ENCODE results near the gene POU3F2.
A peak's percentile ranks its signal among the peaks of the same experiment; 100 is the strongest.

The POU3F2 gene

DNA sequence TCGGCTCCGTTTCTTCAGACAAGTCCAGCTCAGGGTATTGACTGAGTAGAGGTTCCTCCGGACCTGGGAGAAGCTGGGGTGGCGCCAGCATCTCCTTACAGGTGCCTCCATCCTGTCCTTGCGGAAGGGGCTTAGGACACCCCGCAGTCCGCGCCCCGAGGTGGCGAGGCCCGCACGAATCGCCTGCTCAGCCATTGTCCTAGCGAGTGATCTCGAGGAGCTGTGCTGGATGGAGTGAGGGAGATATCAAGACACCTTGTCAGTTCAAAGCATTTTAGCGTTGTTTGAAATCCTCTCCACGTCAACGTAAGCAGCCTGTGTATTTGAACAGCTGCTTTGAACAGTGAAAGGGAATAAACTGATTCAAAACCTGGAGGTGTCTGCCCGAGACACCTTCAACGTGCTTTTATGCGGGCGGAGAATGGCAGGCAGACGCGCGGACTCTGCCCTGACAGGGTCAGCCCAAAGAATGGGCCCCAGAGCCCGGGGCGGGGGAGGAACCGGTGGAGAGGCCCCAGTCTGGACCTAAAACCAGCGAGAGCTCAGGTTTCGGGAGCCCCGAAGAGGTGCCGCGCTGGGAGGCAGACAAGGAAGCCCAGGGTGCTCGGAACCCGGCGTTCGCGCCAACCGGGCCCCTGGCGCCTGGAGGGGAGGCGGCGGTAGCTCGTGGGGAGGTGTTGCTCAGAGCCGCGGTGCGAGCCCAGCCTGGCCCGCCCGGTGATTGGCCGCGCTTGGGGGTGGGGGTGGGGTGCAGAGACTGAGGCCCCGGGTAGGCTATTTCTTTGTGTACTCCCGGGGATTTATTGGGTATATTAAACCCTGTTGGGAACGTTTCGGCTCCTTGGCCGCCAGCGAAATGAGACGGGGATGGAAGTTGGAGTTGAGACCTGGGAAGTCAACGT is 3.1 kb upstream of the POU3F2 start:
- DNase-seq: no peak

DNA sequence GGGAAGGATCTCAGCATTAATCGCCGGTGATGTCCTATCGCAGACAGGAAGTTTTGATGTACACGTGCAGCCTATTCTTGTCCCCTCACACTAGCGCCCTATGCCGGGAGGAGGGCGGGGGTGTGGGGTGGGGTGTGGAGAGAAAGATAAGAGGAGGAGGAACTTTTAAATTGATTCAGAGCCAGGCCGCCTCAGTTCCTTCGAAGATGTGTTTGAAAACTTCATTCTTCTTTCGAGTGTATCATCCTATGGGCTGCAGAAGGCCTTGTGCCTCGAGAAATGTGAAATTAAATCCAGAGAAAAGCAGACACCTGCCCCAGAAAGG is 2.5 kb upstream of the POU3F2 start:
- no peak for DNase-seq

DNA sequence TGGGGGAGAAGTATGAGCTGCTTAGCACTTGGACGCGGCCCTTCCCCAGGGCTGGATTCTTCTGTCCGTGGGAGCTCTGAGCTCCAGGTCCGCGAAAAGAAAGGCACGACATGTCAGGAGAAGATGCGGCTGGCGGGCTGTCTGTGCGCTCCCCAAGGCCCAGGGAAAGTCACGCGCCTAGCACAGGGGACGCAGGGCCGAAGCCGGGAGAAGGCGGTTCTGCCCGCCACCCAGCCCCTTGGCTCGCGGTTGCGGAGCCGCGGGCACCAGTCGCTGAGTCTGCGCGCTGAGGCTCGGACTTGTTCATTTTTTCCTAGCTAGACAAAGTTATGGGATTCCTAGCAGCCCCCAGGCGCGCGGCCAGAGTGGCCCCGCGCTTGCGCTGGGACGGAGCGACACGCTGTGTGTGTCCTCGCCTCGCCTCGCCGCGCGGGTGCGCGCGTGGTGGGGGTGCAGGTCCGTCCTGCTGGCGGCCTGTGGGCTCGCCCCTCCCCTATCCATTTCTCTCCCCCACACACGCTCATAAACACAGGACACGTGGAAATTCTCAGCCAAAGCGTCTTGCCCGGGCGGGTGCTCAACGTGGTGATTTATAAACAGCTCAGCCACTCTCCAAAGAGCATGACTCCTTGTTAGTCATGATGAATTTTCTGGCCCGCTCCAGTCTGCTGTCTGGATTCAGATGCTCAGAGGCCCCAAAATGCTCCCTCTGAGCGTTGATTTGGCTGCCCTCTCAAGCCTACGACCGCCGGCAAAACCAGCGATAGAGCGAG is 1.9 kb upstream of the POU3F2 start:
- DNase-seq: no peak

DNA sequence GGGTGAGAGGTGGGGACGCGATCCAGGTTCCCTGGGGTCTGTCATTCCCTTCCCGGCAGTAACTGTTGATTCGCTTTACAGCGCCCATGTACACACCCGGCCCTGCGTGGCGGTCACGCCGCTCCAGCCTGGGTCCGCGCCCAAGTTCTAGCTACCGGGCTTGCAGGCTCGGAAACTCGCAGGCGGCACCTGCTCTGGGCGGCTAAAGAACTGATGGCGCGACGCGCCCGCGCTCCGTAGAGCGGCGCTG is 1.4 kb upstream of the POU3F2 start:
- DNase-seq: no peak

DNA sequence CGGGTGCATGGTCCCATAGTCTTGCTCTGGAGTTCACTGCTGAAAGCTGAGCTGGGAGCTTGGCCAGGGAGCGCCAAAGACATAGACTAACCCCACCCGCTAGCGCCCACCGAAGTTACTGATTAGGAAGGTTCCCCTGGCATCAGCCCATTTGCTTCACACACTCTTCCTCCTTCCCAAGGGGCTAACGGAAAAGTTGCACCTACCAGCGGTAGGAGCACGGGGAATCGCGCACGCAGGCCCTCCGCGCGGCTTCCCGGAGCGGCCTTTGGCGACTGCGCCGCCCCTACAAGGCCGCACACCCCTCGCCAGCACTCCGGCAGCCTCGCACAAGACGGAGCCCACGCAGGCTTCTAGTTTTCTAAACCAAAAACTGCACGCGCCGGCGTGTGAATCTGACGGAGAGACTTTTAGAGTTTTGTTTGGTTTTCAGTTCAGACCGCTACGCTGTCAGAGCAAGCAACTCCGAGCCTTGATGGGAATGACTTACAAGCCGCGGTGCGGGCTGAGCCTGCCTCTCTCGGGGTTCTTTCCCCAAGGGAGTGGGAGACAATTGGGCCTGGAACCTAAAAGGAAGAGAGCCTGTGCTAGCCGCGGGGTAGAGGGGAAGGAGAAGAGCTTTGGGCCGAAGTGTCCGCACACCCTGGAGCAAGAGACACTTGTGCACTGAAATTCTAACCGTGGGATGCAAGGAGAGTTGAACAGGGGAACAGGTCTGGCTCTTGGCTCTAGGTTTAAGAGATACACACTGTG is 891 bp upstream of the POU3F2 start:
- DNase-seq: peak in 1 of 2 experiments; percentile 60

DNA sequence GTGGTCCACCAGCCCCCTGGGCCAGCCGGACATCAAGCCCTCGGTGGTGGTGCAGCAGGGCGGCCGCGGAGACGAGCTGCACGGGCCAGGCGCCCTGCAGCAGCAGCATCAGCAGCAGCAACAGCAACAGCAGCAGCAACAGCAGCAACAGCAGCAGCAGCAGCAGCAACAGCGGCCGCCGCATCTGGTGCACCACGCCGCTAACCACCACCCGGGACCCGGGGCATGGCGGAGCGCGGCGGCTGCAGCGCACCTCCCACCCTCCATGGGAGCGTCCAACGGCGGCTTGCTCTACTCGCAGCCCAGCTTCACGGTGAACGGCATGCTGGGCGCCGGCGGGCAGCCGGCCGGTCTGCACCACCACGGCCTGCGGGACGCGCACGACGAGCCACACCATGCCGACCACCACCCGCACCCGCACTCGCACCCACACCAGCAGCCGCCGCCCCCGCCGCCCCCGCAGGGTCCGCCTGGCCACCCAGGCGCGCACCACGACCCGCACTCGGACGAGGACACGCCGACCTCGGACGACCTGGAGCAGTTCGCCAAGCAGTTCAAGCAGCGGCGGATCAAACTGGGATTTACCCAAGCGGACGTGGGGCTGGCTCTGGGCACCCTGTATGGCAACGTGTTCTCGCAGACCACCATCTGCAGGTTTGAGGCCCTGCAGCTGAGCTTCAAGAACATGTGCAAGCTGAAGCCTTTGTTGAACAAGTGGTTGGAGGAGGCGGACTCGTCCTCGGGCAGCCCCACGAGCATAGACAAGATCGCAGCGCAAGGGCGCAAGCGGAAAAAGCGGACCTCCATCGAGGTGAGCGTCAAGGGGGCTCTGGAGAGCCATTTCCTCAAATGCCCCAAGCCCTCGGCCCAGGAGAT is 1.0 kb downstream of the POU3F2 start:
- peak in 1 of 2 experiments; percentile 33 for DNase-seq

DNA sequence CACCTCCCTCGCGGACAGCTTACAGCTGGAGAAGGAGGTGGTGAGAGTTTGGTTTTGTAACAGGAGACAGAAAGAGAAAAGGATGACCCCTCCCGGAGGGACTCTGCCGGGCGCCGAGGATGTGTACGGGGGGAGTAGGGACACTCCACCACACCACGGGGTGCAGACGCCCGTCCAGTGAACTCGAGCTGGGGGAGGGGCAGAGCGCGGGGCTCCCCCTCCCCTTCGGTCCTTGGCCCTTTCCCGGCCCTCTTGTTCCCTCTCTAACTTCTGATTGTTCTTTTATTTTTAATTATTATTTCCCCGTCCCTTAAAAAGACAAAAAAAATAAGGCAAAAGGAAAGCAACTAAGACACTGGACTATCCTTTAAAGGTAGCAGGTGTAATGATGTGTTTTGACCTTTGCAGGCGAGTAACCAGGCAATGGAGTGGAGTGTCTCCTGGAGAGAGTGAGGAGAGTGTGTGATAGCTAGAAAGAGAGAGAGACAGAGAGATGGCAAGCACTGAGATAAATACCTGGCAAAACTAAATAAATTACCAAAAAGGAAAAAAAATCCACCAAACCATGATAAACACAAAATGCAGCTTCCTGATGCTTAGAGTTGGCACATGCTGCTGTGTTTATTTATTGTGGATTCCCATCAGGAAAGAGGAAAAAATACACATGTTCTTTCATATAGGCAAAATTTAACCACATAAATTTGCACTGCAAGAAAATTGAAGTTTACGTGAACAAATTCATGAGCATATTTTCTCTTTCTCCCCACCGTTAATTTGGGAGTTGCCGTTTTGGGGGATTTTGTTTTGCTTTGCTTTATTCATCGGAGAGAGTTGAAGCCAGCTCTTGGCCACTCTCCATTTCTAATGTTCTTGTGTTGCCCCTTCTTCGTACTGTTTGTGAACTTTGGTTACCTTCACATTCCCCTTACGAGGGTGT is 1.9 kb downstream of the POU3F2 start:
- no peak for DNase-seq

DNA sequence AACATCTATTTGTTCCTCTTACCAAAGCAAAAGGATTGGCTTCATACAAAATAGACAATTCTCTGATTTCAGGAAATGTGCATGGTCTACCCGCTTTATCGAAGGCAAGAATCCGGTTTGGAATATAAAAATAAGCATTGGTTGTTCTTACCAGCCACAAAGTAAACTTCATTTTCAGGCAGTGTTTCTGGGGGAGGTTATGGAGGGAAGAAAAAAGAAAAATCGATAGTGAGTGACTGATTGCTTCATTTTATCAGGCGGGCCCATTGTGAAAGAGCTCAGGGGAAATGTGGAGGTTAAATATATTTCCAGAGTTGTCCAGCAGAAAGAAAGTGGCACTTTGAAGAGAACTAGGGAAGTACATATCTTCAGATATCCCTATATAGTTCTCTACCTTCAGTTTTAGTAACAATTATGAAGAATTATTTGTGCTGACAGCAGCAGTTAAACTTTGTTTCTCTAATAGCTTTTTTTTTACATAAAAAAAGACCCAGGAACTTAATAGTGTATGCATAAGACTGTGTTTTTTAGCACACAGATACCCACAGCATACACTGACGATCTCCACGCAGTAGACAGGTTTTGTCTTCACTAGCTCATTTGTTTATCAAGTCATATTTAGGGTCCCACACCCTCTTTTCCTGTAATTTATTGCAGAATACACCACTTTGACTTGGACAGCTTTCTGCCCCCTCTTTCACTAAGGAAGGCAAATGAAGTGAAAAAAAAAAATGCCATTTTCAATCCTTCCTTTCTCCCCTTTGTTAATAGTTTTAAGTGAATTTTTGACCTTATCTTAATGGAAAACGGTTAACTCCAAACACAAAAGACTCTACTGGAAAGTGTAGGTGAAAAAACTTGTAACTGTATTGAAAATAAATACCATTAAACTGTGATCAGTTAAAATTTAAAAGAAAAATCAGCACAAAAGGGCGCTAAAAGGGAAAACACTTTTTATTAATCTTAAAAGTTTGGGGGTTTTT is 2.9 kb downstream of the POU3F2 start:
- no peak for DNase-seq

DNA sequence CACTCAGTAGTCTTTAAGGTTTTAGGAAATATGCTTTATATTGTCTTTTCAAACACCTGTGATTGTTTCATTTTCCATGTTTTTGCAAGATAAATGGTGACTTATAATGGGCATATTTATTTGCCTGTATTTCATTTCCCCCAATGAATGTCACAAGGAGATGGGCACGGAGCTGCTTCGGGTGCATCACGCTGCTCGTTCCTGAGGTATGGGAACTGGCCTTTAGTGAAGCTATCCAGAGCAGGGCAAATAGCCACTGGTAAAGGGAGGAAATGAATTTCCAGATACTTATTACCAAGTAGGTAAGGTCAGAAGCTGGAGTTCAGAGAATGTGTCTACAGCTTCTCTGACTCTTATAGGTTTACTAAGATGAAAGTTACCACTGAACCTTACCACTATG is 3.7 kb downstream of the POU3F2 start:
- DNase-seq: no peak

DNA sequence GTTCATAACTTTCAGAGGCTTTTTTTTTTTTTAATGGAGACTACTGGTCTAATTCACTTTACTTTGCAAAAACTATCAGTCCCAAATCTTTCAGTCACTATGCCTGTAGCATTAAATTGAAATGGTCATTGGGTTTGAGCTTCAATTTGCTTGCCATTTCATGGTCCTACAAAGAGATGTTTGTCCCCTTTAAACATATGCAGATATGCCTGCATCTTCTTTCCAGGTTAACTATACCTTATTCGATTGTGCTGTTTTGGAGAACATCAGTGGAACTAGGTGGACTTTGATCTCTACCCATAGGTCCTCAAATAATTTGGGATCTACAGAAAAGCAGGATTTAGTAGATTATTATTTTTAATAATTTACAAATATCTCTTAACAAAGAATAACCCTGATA is 4.6 kb downstream of the POU3F2 start:
- no peak for DNase-seq

DNA sequence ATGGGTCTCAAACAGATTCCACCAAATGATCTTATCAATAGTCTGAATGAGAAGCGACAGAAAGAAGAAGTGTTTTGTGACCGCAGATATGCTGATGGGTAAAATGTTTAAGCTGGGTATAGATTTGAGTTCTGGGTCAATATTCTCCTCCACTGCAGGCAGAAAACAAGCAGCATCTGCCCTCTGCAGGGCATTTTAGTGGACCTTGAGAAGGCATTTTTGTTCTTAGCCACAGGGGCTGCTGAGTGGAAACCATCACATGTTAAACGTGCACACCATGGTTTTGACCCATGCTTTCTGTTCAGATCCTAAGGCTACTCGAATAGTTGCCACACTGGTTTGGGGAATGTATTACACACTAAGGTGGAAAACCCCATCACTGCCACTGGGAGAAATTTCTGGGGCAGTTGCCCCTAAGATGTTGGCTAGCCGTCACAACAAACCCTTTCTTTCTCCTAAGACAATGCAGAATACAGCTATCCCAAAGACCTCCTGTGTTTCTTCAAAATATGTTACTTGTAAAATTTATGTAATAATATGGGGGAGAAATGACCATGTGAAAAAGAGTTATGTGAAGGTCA is 5.5 kb downstream of the POU3F2 start:
- DNase-seq: peak in 1 of 2 experiments; percentile 22

DNA sequence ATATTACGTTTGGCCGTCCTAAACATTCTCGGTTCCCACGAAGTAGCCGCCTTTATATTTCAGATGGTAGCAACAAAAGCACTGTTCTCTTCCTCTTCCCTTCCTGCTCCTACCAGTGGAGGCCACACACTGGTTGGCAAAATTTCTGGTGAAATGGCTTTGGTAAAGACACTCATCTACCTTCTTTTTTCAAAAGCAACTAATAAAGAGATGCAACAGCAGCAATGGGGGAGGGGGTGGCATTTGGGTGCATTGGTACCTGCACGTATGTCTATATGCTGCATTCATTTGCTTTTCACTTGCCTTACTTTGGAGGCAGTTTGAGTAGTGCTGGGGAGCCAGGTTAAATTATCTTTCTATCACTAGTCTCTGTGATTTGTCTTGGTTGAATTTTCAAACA is 6.0 kb downstream of the POU3F2 start:
- DNase-seq: no peak

DNA sequence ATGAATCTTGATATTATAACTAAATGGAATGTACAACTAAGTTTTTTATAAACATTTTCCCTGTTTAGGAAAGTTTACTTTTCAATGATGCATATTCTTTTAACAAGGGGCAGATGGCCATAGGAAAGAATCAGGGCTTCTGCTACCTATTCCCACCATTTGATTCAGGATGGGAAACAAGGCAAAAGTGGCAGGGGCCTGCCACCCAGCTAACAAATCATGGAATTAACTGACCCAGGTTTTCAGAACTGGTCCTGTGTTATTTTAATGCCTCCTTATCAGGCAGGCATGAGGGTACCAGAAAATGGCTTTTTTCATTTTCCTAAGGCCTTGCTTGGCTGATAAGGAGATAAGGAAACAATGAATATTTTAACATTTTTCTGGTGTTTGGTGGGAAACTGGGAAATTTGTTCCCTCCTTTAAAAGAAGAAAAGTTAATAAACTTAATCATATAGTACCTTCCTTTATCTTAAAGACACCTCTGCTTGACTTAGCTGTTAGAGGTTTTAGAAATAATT is 6.7 kb downstream of the POU3F2 start:
- DNase-seq: no peak

DNA sequence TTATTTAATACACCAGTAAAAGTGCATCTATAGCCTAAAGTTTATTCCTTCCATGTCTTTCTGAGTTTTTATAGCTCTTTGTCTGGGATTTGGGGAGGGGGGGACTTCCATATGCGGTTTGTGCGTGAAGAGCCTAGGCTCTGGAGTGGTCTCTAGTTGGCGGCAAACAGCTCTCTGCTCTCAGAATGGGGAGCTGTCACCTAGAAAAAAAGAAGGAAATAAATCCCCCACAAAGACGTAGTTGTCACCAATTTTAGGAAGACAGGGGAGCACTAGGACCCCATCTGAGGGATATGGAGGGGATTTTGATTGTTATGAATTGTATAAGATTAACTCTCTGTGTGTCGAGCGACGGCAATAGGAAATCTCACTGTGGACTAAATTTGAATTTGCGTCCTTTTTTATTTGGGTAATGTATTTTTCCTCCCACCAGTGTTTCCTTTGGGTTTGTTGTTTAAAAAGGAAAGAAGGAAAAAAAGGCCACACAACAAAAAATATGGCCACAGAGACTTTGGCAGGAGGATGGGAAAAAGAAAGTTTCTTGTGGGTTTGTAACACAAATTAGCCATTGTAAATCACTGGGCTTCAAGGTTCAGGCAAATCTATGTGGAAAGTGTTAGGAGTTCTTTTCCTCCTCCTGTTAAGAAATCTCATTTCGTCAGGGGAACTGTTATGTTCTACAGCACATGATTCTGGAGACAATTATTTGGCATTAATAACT is 7.4 kb downstream of the POU3F2 start:
- DNase-seq: no peak

DNA sequence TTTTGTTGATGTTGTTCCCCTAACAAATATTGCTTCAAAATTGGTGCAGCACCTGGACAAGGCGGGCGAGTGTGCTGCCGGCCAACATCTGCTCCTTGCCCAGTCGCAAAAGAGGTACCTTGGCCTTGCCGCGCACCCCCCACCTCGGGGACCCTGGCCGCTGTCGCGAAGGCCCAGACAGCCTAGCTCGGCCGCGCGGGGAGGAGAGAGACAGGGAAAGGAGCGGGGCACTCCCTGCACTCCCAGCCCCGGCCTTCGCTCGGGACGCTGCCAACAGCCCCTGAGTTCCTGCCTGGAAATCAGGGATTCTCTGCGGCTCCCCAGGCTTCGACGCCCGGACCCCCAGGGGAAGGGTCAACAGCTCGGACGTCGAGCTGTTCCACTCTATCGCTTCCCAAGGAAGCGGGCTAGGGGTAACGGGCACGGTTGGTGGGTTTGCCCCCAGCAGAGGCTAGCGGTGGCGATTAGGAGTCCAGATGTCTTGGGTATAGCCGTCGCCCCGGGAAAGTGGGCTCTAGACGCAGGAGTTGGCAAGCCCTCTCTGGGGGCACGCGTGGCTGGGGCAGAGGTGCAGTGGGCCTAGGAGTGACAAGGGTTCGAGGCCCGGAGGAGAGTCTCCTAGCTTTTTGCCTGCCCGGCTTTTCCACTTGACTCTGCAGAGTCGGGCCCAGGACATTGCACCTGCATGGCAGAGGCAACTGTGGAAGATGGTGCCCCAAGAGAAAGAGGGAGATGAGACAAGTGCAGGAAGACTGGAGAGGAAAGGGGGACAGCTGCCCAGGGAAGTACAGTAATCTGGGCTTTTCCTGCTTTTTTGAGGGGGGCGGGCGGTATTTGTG is 8.2 kb downstream of the POU3F2 start:
- no peak for DNase-seq

DNA sequence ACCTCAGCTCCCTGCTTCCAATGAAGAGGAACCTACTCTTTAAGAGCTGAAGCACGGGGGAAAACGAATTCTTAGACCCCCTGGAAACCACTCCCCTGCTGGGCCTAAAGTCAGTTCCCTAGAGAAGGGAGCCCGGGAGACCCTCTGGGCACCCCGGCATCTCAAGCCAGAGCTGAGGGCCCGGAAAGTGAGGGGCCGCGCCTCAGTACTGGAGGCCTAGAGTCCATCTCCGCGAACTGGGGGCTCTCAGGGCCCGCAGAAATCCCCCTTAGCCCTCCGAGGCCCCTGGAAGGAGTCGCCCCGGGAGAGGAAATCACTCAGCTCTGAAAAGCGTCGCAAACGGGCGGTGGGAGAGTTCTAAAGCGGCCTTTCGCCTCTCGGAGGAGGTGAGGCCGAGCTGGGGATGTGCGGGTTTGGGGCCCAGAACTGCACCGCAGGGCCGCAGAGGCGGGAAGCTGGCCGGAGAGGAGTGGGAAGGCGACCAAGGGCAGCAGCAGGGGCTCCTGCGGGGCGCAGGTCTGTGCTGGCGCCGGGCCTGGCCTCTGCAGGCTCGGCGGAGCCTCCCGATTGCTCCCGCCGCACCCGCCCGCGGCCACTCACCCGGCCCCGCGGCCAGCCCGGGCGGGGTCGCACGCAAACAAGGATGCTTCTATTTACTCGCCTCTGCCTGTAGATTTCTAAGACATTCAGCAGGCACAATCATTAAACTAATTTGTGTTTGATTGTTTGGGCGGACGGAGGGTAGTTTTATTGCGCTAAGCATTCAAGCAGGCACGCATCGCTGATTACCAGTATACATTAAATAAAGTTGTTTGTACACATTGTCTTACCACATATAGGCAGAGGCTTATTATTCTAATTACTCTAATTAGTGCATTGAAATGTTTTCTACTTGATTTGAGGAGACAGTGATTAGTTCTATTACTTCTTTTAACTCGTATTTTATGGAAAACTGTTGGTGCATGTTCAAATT is 9.2 kb downstream of the POU3F2 start:
- no peak for DNase-seq

Data from NCI-H446 (cell line).